ENCODE measurements around the gene ADGRG2. TPM values are rescaled to one million over a fixed set of nuclear protein-coding genes. Genes with fewer than 3 reads are reported as not detected.
"Not testable (repeated sequence)": the region's sequence is repeated elsewhere in the genome, so short reads cannot be mapped to it uniquely, and the experiment has no call there.

Gene ADGRG2
- total RNA-seq, 1 donor from 2014 or later: not detected

GRCh38 chrX:19066987-19067386 lies 55.3 kb downstream of the ADGRG2 start:
- H3K36me3 Mint-ChIP-seq (ENCODE audit: low read depth); H3K27me3 Mint-ChIP-seq (ENCODE audit: low read depth); H3K4me1 Mint-ChIP-seq (ENCODE audit: low read depth); H3K9me3 Mint-ChIP-seq; DNase-seq (ENCODE audit: low spot score); H3K4me3 Mint-ChIP-seq (ENCODE audit: low read depth); H3K27ac Mint-ChIP-seq; intact Hi-C loops (cut with micrococcal nuclease): not testable (repeated sequence)

- Mint-ChIP-seq H3K4me1 (ENCODE audit: low read depth) (no peaks in the 10 kb centered on the region), H3K9me3 (no peaks in the 10 kb centered on the region), H3K36me3 (ENCODE audit: low read depth) (no peaks in the 10 kb centered on the region), H3K4me3 (ENCODE audit: low read depth) (no peak overlapping the region), H3K27me3 (ENCODE audit: low read depth) (no peaks in the 10 kb centered on the region), H3K27ac (no peak overlapping the region)
- intact Hi-C loops (cut with micrococcal nuclease): no loop called here
- no peak for DNase-seq (ENCODE audit: low spot score)
Observed at GRCh38 chrX:19065535-19065934, 56.7 kb downstream of the ADGRG2 start.

GRCh38 chrX:19064175-19064574 lies 58.1 kb downstream of the ADGRG2 start:
- no peak for DNase-seq (ENCODE audit: low spot score)
- H3K4me3 Mint-ChIP-seq (ENCODE audit: low read depth): no peak overlapping the region
- no peaks in the 10 kb centered on the region for H3K9me3 Mint-ChIP-seq
- intact Hi-C loops (cut with micrococcal nuclease): no loop called here
- no peaks in the 10 kb centered on the region for H3K4me1 Mint-ChIP-seq (ENCODE audit: low read depth)
- no peak overlapping the region for H3K27ac Mint-ChIP-seq
- H3K36me3 Mint-ChIP-seq (ENCODE audit: low read depth): no peaks in the 10 kb centered on the region
- H3K27me3 Mint-ChIP-seq (ENCODE audit: low read depth): no peaks in the 10 kb centered on the region

- Mint-ChIP-seq H3K4me3 (ENCODE audit: low read depth) (no peak overlapping the region), H3K27me3 (ENCODE audit: low read depth) (no peaks in the 10 kb centered on the region), H3K27ac (no peak overlapping the region), H3K9me3 (no peaks in the 10 kb centered on the region), H3K4me1 (ENCODE audit: low read depth) (no peaks in the 10 kb centered on the region), H3K36me3 (ENCODE audit: low read depth) (no peaks in the 10 kb centered on the region)
- intact Hi-C loops (cut with micrococcal nuclease): no loop called here
- DNase-seq (ENCODE audit: low spot score): no peak
Observed at GRCh38 chrX:19063030-19063429, 59.2 kb downstream of the ADGRG2 start.

- no peak overlapping the region for H3K27ac Mint-ChIP-seq
- H3K9me3 Mint-ChIP-seq: no peaks in the 10 kb centered on the region
- H3K27me3 Mint-ChIP-seq (ENCODE audit: low read depth): no peaks in the 10 kb centered on the region
- no peaks in the 10 kb centered on the region for H3K36me3 Mint-ChIP-seq (ENCODE audit: low read depth)
- no peaks in the 10 kb centered on the region for H3K4me1 Mint-ChIP-seq (ENCODE audit: low read depth)
- intact Hi-C loops (cut with micrococcal nuclease): no loop called here
- DNase-seq (ENCODE audit: low spot score): no peak
- no peak overlapping the region for H3K4me3 Mint-ChIP-seq (ENCODE audit: low read depth)
Observed at GRCh38 chrX:19059067-19059466, 63.2 kb downstream of the ADGRG2 start.

GRCh38 chrX:19057856-19058255 lies 64.4 kb downstream of the ADGRG2 start:
- Mint-ChIP-seq H3K27me3 (ENCODE audit: low read depth) (no peaks in the 10 kb centered on the region), H3K4me1 (ENCODE audit: low read depth) (no peaks in the 10 kb centered on the region), H3K4me3 (ENCODE audit: low read depth) (no peak overlapping the region), H3K9me3 (no peaks in the 10 kb centered on the region), H3K36me3 (ENCODE audit: low read depth) (no peaks in the 10 kb centered on the region), H3K27ac (no peak overlapping the region)
- no peak for DNase-seq (ENCODE audit: low spot score)
- intact Hi-C loops (cut with micrococcal nuclease): no loop called here

GRCh38 chrX:19049110-19049509 lies 73.2 kb downstream of the ADGRG2 start:
- H3K27me3 Mint-ChIP-seq (ENCODE audit: low read depth): no peaks in the 10 kb centered on the region
- H3K36me3 Mint-ChIP-seq (ENCODE audit: low read depth): no peaks in the 10 kb centered on the region
- no peaks in the 10 kb centered on the region for H3K9me3 Mint-ChIP-seq
- no peak overlapping the region for H3K27ac Mint-ChIP-seq
- H3K4me1 Mint-ChIP-seq (ENCODE audit: low read depth): no peaks in the 10 kb centered on the region
- no peak overlapping the region for H3K4me3 Mint-ChIP-seq (ENCODE audit: low read depth)
- DNase-seq (ENCODE audit: low spot score): no peak
- intact Hi-C loops (cut with micrococcal nuclease): no loop called here

GRCh38 chrX:19046343-19047215 lies 75.7 kb downstream of the ADGRG2 start:
- H3K4me3 Mint-ChIP-seq (ENCODE audit: low read depth): no peak overlapping the region
- no peaks in the 10 kb centered on the region for H3K36me3 Mint-ChIP-seq (ENCODE audit: low read depth)
- no peak for DNase-seq (ENCODE audit: low spot score)
- H3K27me3 Mint-ChIP-seq (ENCODE audit: low read depth): no peaks in the 10 kb centered on the region
- no peaks in the 10 kb centered on the region for H3K9me3 Mint-ChIP-seq
- no peak overlapping the region for H3K27ac Mint-ChIP-seq
- intact Hi-C loops (cut with micrococcal nuclease): no loop called here
- H3K4me1 Mint-ChIP-seq (ENCODE audit: low read depth): no peaks in the 10 kb centered on the region

GRCh38 chrX:19040373-19040772 lies 81.9 kb downstream of the ADGRG2 start:
- no peak overlapping the region for H3K4me3 Mint-ChIP-seq (ENCODE audit: low read depth)
- DNase-seq (ENCODE audit: low spot score): no peak
- H3K9me3 Mint-ChIP-seq: no peaks in the 10 kb centered on the region
- no peak overlapping the region for H3K27ac Mint-ChIP-seq
- H3K36me3 Mint-ChIP-seq (ENCODE audit: low read depth): no peaks in the 10 kb centered on the region
- intact Hi-C loops (cut with micrococcal nuclease): loop anchor here (5.0 kb wide), 1 partner anchor 292 kb away; no protein-coding TSS in a partner anchor
- no peaks in the 10 kb centered on the region for H3K4me1 Mint-ChIP-seq (ENCODE audit: low read depth)
- H3K27me3 Mint-ChIP-seq (ENCODE audit: low read depth): no peaks in the 10 kb centered on the region

- no peaks in the 10 kb centered on the region for H3K4me1 Mint-ChIP-seq (ENCODE audit: low read depth)
- no peaks in the 10 kb centered on the region for H3K9me3 Mint-ChIP-seq
- intact Hi-C loops (cut with micrococcal nuclease): no loop called here
Observed at GRCh38 chrX:19034025-19034424, 88.2 kb downstream of the ADGRG2 start.

GRCh38 chrX:19030805-19031204 lies 91.5 kb downstream of the ADGRG2 start:
- DNase-seq (ENCODE audit: low spot score): no peak
- H3K27me3 Mint-ChIP-seq (ENCODE audit: low read depth): no peaks in the 10 kb centered on the region
- H3K4me1 Mint-ChIP-seq (ENCODE audit: low read depth): no peaks in the 10 kb centered on the region
- no peaks in the 10 kb centered on the region for H3K9me3 Mint-ChIP-seq
- H3K36me3 Mint-ChIP-seq (ENCODE audit: low read depth): no peaks in the 10 kb centered on the region
- intact Hi-C loops (cut with micrococcal nuclease): no loop called here
- no peak overlapping the region for H3K4me3 Mint-ChIP-seq (ENCODE audit: low read depth)
- H3K27ac Mint-ChIP-seq: no peak overlapping the region

More at GRCh38 chrX:19034025-19034424, 88.2 kb downstream of the ADGRG2 start:
- DNase-seq (ENCODE audit: low spot score): no peak
- no peaks in the 10 kb centered on the region for H3K36me3 Mint-ChIP-seq (ENCODE audit: low read depth)
- no peak overlapping the region for H3K27ac Mint-ChIP-seq
- no peaks in the 10 kb centered on the region for H3K27me3 Mint-ChIP-seq (ENCODE audit: low read depth)
- H3K4me3 Mint-ChIP-seq (ENCODE audit: low read depth): no peak overlapping the region

GRCh38 chrX:19028560-19028959 lies 93.7 kb downstream of the ADGRG2 start:
- intact Hi-C loops (cut with micrococcal nuclease): no loop called here
- H3K27ac Mint-ChIP-seq: no peak overlapping the region
- no peaks in the 10 kb centered on the region for H3K4me1 Mint-ChIP-seq (ENCODE audit: low read depth)
- H3K4me3 Mint-ChIP-seq (ENCODE audit: low read depth): no peak overlapping the region
- DNase-seq (ENCODE audit: low spot score): no peak
- H3K27me3 Mint-ChIP-seq (ENCODE audit: low read depth): no peaks in the 10 kb centered on the region
- H3K36me3 Mint-ChIP-seq (ENCODE audit: low read depth): no peaks in the 10 kb centered on the region
- H3K9me3 Mint-ChIP-seq: no peaks in the 10 kb centered on the region

- no peak for DNase-seq (ENCODE audit: low spot score)
- peaks cover 2% of the 10 kb centered on the region for H3K27me3 Mint-ChIP-seq (ENCODE audit: low read depth)
- no peaks in the 10 kb centered on the region for H3K36me3 Mint-ChIP-seq (ENCODE audit: low read depth)
- H3K4me1 Mint-ChIP-seq (ENCODE audit: low read depth): no peaks in the 10 kb centered on the region
- no peak overlapping the region for H3K4me3 Mint-ChIP-seq (ENCODE audit: low read depth)
- intact Hi-C loops (cut with micrococcal nuclease): no loop called here
- H3K9me3 Mint-ChIP-seq: no peaks in the 10 kb centered on the region
- H3K27ac Mint-ChIP-seq: no peak overlapping the region
Observed at GRCh38 chrX:19024366-19024765, 97.9 kb downstream of the ADGRG2 start.

All from activated T-helper 2 cell treated with anti-CD3 and anti-CD28 coated beads, Interferon-gamma antibody, Interleukin-2, Interleukin-4, amounts not matched to agents 10 μg/mL and 5 μg/mL and 100 μg/mL, durations not matched to agents 14 hours and 24 hours and 36 hours (primary cell).